Endothelial cell of umbilical vein (primary cell): ENCODE results near the gene HDLBP.

Source experiments
- CTCF ChIP-seq, 2 donors: IDR thresholded peaks; 1 replicate in 1 of 2; 2 replicates in 1 of 2; pipeline ENCODE4 v1.5.1; 2011; ENCODE audit warnings: low read length in 2 of 2, mild to moderate bottlenecking in 2 of 2, moderate library complexity in 2 of 2, control low read depth in 1 of 2, inconsistent platforms in 1 of 2, low read depth in 1 of 2; ENCODE audit not compliant: insufficient read depth in 1 of 2; ENCODE audit errors: extremely low read depth in 1 of 2
- EZH2 ChIP-seq: IDR thresholded peaks from 2 replicates; pipeline ENCODE4 v1.6.1; 2012; ENCODE audit warnings: borderline replicate concordance, low read depth, mild to moderate bottlenecking, moderate library complexity, low read length, inconsistent platforms; ENCODE audit not compliant: severe bottlenecking
- POLR2A ChIP-seq: IDR thresholded peaks from 2 replicates; pipeline ENCODE4 v1.6.1; 2012; ENCODE audit warnings: low read depth, mild to moderate bottlenecking, control low read depth, low read length
- POLR2AphosphoS5 ChIP-seq: IDR thresholded peaks from 2 replicates; pipeline ENCODE4 v1.6.1; 2012; ENCODE audit warnings: low read depth, mild to moderate bottlenecking, control low read depth, low read length, moderate library complexity; ENCODE audit not compliant: insufficient read depth

GRCh38 chr2:241329669-241330615 lies 14.5 kb upstream of the HDLBP start:
- no peak for TF ChIP-seq CTCF (IDR thresholded peaks at IDR 0.05; ENCODE audit: extremely low read depth in 1 of 2, insufficient read depth in 1 of 2, low read depth in 1 of 2, low read length in 2 of 2)
- no peak for TF ChIP-seq EZH2
- no peak for TF ChIP-seq POLR2A
- TF ChIP-seq POLR2AphosphoS5: no peak
